Activated B cell treated with CpG ODN at 0.5 μM for 24 hours (primary cell): Measurements from ENCODE around the gene POLR1A. TPM values are rescaled to one million over a fixed set of nuclear protein-coding genes. Genes with fewer than 3 reads are reported as not detected.

Experiments
- ATAC-seq: fragments of 200-7000 bp; cut with Tn5 transposase; one replicate; pipeline ENCODE4 v1.10.0; 2021; ENCODE audit warnings: low read depth, mild to moderate bottlenecking, moderate library complexity
- CTCF ChIA-PET: fragments of 350-600 bp; sonication (Branson Sonifier 250); formaldehyde crosslinking; loops from one replicate; lab custom pipeline; 2021; ENCODE audit warnings: antibody characterized with exemption; lab: Charles Lee
- POLR2A ChIA-PET: fragments of 350-600 bp; sonication (Branson Sonifier 250); formaldehyde crosslinking; loops from one replicate; lab custom pipeline; 2021; ENCODE audit warnings: antibody characterized with exemption; lab: Charles Lee
- DNase-seq: peaks from one replicate; pipeline ENCODE4 v3.0.0; 2022
- H3K27ac Mint-ChIP-seq: one replicate; pipeline ENCODE4 v1.8.0; 2020; ENCODE audit warnings: mixed read lengths
- H3K27me3 Mint-ChIP-seq: one replicate; pipeline ENCODE4 v1.8.0; 2021; ENCODE audit warnings: mixed read lengths
- H3K36me3 Mint-ChIP-seq: one replicate; pipeline ENCODE4 v1.8.0; 2021; ENCODE audit warnings: low read depth, mixed read lengths
- H3K4me1 Mint-ChIP-seq: one replicate; pipeline ENCODE4 v1.8.0; 2021; ENCODE audit warnings: mixed read lengths
- H3K4me3 Mint-ChIP-seq: one replicate; pipeline ENCODE4 v1.8.0; 2020; ENCODE audit warnings: mild to moderate bottlenecking, mixed read lengths
- H3K9me3 Mint-ChIP-seq: one replicate; pipeline ENCODE4 v1.8.0; 2020; ENCODE audit warnings: mixed read lengths
- intact Hi-C: fragments of 100-400 bp; cut with micrococcal nuclease; formaldehyde crosslinking; loops from one replicate; pipeline ENCODE4 v1.15.1; 2024
- total RNA-seq: library from RNA; stranded (reverse); gene quantifications from 2 replicates; pipeline ENCODE4 v1.2.3, GENCODE V29; 2022
- TF ChIP-seq, protein P1 (sequence below): fragments of 200-600 bp; IDR thresholded peaks from one replicate; pipeline ENCODE4 v1.8.0; 2022; ENCODE audit warnings: antibody characterized with exemption, mild to moderate bottlenecking

POLR1A gene
- total RNA-seq, 1 donor from 2014 or later: 53.4 TPM

DNA sequence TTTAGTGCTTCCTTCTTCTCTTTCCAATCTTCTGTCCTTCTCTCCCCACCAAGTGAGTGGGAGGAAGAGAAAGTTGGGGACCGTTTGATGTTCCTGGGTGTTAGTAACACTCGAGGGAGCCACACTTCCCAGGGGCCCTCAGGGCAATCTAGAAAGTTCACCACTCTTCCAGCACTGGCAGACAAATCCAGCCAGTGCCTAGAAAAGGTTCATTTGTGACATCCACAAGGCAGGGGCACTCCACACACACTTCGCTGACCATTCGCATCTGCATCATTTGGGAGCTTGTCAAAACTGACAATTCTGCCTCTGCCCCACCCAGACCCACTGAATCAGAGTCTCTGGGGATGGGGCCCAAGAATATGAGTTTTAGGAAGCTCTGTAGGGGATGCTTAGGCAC lies 130.1 kb downstream of the POLR1A start:
- no peak overlapping the region for H3K27ac Mint-ChIP-seq
- DNase-seq (no peak), ATAC-seq (no peak)
- H3K9me3 Mint-ChIP-seq: peaks cover 5% of the 10 kb centered on the region
- intact Hi-C loops: loop anchor here (5.0 kb wide), 1 partner anchor 62 kb away; no protein-coding TSS in a partner anchor
- H3K4me3 Mint-ChIP-seq: no peak overlapping the region
- H3K27me3 Mint-ChIP-seq: no peaks in the 10 kb centered on the region
- POLR2A ChIA-PET: interaction anchor here (0.5 kb wide), 1 partner anchor 17 kb away, joined by 3 read pairs; no protein-coding TSS in a partner anchor
- peaks cover 21% of the 10 kb centered on the region for H3K4me1 Mint-ChIP-seq
- TF ChIP-seq, protein P1, sequence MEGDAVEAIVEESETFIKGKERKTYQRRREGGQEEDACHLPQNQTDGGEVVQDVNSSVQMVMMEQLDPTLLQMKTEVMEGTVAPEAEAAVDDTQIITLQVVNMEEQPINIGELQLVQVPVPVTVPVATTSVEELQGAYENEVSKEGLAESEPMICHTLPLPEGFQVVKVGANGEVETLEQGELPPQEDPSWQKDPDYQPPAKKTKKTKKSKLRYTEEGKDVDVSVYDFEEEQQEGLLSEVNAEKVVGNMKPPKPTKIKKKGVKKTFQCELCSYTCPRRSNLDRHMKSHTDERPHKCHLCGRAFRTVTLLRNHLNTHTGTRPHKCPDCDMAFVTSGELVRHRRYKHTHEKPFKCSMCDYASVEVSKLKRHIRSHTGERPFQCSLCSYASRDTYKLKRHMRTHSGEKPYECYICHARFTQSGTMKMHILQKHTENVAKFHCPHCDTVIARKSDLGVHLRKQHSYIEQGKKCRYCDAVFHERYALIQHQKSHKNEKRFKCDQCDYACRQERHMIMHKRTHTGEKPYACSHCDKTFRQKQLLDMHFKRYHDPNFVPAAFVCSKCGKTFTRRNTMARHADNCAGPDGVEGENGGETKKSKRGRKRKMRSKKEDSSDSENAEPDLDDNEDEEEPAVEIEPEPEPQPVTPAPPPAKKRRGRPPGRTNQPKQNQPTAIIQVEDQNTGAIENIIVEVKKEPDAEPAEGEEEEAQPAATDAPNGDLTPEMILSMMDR: no peak
- CTCF ChIA-PET: no interaction called here
- H3K36me3 Mint-ChIP-seq: no peaks in the 10 kb centered on the region

DNA sequence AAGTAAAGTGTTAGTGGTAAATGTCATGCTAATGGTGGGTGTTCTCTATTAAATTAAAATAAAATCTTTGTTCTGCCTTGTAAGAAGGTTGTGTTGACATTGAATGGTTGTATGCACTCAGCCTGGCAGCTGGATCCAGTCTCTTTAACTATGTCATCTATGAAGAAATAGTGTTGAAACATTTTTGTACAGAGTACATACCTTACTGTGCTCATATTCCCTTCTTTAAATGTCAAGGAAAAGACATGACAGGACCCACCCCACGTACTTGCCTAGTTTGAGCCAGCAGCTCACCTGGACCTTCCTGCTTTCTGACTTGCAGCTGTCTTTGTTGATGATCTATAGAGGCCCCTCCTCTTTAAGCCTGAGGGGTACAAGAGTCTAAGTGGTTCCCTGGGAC lies 131.3 kb downstream of the POLR1A start:
- DNase-seq (no peak), ATAC-seq (no peak)
- Mint-ChIP-seq H3K36me3 (no peaks in the 10 kb centered on the region), H3K27me3 (no peaks in the 10 kb centered on the region), H3K9me3 (peaks cover 5% of the 10 kb centered on the region), H3K27ac (no peak overlapping the region), H3K4me3 (no peak overlapping the region), H3K4me1 (peaks cover 12% of the 10 kb centered on the region)
- POLR2A ChIA-PET: no interaction called here
- intact Hi-C loops: no loop called here
- CTCF ChIA-PET: no interaction called here
- TF ChIP-seq, protein P1: no peak

DNA sequence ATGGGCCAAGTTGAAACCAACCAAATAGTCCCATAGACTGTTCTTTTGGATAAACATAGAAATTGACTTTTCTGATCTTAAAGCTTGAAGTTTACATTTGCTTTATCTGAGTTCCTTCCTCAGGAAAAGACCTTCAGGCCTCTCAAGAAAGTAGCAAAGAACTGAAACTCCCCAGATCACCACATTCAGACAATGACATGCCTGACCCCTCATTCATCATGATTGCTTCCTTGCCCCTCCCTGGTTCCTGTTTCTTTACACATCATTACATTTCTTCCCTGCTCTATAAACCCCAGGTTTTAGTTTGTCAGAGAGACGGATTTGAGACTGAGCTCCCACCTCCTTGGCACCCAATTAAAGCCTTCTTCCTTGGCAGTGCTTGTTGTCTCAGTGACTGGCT lies 133.3 kb downstream of the POLR1A start:
- Mint-ChIP-seq H3K9me3 (peaks cover 5% of the 10 kb centered on the region), H3K4me1 (no peaks in the 10 kb centered on the region), H3K27me3 (no peaks in the 10 kb centered on the region), H3K4me3 (no peak overlapping the region), H3K27ac (no peak overlapping the region), H3K36me3 (no peaks in the 10 kb centered on the region)
- DNase-seq: no peak
- ATAC-seq: no peak
- TF ChIP-seq, protein P1: no peak
- ChIA-PET CTCF (no interaction called here), POLR2A (no interaction called here)
- intact Hi-C loops: no loop called here

DNA sequence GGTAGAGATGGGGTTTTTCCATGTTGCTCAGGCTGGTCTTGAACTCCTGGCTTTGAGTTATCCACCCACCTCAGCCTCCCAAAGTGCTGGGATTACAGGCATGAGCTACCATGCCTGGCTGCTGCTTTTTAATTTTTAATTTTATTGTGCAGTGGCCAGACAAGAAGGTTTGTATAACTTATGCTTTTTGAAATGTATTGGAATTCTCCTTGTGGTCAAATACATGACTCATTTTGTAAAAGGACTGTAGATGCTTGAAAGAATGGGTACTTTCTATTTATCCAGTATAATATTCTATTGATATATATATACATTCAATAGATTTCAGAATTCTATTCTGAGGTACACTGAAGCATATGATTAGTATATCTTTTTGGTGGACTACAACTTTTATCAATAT lies 134.3 kb downstream of the POLR1A start:
- CTCF ChIA-PET: no interaction called here
- DNase-seq (no peak), ATAC-seq (no peak)
- TF ChIP-seq, protein P1: no peak
- Mint-ChIP-seq H3K36me3 (no peaks in the 10 kb centered on the region), H3K9me3 (peaks cover 5% of the 10 kb centered on the region), H3K4me3 (no peak overlapping the region), H3K27ac (no peak overlapping the region), H3K4me1 (no peaks in the 10 kb centered on the region), H3K27me3 (no peaks in the 10 kb centered on the region)
- intact Hi-C loops: no loop called here
- POLR2A ChIA-PET: no interaction called here

Other genes with a start within 250 kb of the POLR1A start
- 56.4 and 70.7 TPM in 2 replicates for gene ST3GAL5, start 216.9 kb downstream of the POLR1A start, total RNA-seq
- gene PTCD3, start 349 bp upstream of the POLR1A start, total RNA-seq: 135 and 148 TPM in 2 replicates
- gene IMMT, start 89.6 kb upstream of the POLR1A start, total RNA-seq: 90.3 and 93.0 TPM in 2 replicates
- 35.1 and 37.4 TPM in 2 replicates for gene MRPL35, start 93.6 kb upstream of the POLR1A start, total RNA-seq
- gene REEP1, start 231.7 kb upstream of the POLR1A start, total RNA-seq: not detected in 2 replicates